GM21723 (cell line): ENCODE measurements around the gene SDCCAG8.
"Not testable (repeated sequence)": the region's sequence is repeated elsewhere in the genome, so short reads cannot be mapped to it uniquely, and the experiment has no call there.

Experiments used
- ATAC-seq: cut with Tn5 transposase; IDR thresholded peaks from one replicate; pipeline ENCODE4 v1.9.1; 2021; ENCODE audit warnings: mild to moderate bottlenecking, moderate library complexity; ENCODE audit not compliant: unreplicated experiment

Gene SDCCAG8

DNA sequence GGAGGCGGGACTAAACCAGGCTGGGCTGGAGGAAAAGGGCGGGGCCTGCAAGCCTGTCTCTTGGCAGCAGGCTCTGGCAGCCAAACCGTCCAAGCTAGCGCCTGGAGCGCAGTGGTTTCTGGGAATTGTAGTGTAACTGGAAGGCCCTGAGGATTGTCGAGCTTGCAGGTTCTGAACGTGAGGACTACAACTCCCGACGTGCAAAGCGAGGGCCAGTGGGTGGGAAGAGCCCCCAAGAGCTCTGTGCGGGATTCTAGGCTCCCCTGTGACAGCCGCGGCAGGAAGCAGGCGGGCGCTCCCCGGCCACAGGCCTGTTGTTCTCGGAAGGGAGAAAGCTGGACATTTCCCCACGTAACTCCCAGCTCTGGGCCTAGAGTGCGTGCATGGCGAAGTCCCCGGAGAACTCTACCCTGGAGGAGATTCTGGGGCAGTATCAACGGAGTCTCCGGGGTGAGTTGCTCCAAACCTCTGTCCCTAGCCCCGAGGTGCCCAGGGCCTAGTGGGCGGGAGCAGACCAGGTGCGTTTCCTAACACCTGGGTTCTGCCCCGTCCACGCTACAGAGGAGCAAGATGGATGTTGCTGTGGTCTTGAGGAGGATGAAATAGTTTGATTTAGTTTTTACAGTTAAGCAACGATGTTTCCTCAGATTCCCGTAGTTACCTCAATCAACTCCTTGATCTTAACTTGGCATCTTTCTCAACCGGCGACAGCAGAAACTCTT lies at the start of gene SDCCAG8:
Gene SDCCAG8, plus strand, starts transcription at position 251 of the 722 bp plus-strand sequence. Its CDS starts 133 bp downstream, at position 384.
- ATAC-seq = peak; percentile 77

DNA sequence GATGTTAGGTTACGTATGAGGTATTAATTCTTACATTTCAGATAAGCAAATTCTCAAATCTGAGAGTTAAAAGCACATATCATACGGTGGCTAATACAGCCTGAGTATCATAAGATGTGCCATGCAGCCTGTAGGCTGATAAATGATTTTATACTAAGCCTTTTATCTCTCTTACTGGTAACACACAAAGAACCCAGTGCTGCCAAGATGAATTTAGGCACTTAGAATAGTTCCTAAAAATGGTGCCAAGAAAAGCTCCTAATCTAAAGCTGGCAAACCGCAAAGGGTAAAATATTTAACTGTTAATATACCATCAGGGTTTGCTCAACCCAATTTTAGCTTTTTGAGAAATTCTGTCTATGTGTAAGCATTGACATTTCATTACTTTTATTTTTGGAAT lies 43.9 kb upstream of the SDCCAG8 start:
- ATAC-seq = not testable (repeated sequence)

DNA sequence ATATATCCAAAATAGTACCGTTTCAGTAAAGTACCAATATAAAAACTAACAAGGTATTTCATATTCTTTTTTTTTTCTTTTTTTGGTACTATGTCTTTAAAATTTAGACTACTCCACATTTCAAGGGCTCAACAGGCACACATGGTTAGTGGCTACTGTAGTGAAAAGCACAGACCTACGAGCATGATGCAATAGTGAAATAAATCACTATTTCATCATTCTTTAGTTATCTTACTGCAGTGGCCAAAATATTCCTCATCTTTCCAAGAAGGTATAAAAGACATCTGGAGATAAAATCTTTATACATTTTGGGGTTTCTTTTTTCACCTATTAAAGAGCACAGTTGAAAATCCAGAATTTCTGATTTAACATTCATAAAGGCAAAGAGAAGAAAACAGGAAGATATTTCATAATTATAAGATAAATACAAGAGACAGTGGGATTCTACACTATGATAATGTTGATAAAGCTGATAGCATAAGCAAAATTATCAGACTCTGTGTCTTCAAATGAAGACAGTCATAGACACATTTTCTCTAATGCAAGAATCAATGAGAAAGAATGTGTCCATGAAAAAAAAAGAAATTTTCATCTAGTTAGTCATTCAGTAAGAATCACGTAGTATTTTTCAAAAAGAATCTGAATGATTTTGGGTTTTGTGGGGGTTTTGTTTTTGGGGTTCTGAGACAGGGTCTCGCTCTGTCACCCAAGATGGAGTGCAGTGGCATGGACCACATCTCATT lies 42.6 kb upstream of the SDCCAG8 start:
- ATAC-seq = no peak

GRCh38 chr1:243215276-243215875 lies 40.5 kb upstream of the SDCCAG8 start:
- ATAC-seq = not testable (repeated sequence)

DNA sequence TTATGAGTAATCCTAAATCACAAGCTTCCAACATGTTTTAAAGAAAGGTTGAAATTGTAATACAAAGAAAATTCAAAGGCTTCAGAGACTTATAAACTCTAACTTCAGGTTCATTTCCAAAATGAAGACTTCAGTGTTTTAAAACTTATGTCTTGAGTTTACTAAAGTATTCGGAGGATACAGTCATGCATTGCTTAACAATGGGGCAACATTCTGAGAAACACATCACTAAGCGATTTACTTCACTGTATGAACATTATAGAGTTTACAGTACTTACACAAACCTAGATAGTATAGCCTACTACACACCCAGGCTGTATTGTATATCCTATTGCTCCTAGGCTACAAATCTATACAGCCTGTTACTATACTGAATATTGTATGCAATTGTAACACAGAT lies 39.1 kb upstream of the SDCCAG8 start:
- ATAC-seq = no peak

- ATAC-seq = no peak
These were observed 38.5 kb upstream of the SDCCAG8 start for GRCh38 chr1:243217349-243217748.

DNA sequence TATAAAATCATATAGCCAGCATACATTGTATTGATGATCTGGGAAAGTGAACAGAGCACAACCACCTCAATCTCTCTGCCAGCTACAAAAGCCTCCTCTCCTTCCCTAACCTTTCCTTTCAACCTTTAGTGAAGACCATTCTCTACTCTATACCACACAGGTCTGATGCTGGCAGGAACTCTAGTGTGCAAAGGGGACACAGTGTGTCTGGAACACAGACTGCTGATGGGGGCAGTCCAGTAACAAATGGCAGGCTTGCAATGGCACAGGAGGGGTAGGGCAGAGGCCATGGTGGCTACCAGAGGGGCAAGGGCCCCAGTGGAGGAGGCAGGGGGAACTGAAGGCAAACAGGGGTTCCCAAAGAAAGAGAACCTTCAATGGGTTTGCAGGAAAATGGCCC lies 37.8 kb upstream of the SDCCAG8 start:
- ATAC-seq = no peak

DNA sequence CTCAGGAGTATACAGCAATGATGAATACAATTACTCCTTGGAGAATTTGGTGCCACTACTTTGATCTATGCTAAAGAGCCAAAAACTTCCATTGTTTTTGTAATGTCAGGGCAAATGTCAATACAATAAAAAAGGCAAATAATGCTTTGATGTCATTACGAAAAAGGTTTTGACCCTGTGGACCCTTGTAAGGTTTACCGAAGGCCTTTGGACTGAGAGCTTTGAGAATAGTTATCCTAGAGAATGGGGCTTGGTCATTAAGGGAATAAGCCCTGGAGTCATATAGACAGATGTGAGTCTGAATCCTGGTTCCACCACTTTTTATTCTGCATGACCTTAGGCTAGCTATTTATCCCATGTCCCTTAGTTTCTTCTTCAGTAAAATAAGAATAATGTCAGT lies 28.2 kb upstream of the SDCCAG8 start:
- ATAC-seq = no peak

GRCh38 chr1:243229526-243229925 lies 26.3 kb upstream of the SDCCAG8 start:
- no peak for ATAC-seq

DNA sequence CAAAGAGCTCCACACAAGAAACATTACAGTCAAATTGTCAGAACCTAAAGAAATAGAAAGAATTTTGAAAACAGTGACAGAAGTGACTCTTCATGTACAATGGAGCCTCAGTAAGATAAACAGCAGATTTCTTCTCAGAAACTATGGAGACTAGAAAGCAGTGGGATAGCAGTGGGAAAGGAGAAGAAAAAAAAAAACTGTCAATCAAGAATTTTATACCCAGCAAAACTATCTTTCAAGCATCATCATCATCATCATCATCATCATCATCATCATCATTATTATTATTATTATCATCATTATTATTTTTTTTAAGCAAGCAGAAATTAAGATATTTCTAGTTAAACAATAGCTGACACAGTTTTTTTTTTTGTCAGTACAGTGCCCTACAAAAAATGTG lies 24.9 kb upstream of the SDCCAG8 start:
- no peak for ATAC-seq

DNA sequence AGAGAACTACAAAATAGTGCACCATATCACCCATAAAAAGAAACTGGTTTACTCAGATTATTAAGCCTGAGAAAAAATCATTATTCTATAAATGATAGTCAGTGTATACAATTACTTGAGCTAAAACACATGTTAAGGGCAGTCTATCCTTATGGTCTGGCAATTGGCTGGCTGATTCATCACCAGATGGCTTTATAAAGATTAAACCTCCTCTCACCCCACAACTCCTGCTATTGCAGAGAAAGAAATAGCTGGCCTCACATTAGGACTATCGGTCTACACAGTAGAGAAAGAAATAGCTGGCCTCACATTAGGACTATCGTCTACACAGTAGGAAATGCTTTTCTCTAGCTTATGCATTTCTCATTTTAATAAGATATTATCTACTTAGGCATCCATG lies 21.9 kb upstream of the SDCCAG8 start:
- ATAC-seq = no peak

- no peak for ATAC-seq
These were observed 20.7 kb upstream of the SDCCAG8 start for GRCh38 chr1:243234978-243235647.

GRCh38 chr1:243236604-243237252 lies 19.1 kb upstream of the SDCCAG8 start:
- ATAC-seq = peak; percentile 76

GRCh38 chr1:243244432-243244841 lies 11.4 kb upstream of the SDCCAG8 start:
- ATAC-seq = peak; percentile 66

DNA sequence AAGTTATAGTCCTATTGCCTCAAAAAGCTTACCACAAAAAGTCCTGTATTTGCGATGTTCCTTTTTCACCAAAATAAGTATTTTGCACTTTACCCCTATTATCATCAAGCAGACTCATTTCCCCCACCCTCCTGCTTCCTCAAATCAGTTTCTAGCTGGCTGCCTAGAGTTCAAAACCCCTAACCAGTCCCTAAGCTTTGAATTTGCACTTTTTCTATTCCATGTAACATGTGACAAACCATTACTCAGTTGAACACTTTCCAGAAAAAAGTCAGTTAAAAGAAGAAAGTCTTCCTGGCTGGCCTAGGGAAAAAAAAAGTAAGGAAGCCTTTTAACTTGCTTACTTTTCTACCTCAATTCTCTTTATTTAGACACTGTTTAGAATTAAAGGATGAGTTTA lies 8.9 kb upstream of the SDCCAG8 start:
- peak; percentile 40 for ATAC-seq

GRCh38 chr1:243247901-243248300 lies 7.9 kb upstream of the SDCCAG8 start:
- ATAC-seq = no peak

DNA sequence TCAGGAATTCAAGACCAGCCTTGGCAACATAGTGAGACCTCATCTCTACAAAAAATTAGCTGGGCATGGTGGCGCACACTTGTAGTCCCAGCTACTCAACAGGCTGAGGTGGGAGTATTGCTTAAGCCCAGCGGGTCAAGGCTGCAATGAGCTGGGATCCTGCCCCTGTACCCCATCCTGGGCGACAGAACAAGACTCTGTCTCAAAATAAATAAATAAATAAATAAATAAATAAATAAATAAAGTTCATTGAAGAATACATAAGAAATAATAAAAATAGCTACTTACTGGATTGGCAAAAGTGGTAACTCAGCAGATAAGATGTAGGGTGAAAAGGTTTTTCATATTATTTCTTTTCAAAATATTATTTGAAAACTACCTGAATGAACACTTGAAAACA lies 6.6 kb upstream of the SDCCAG8 start:
- no peak for ATAC-seq

- no peak for ATAC-seq
These were observed 5.7 kb upstream of the SDCCAG8 start for GRCh38 chr1:243250102-243250501.

DNA sequence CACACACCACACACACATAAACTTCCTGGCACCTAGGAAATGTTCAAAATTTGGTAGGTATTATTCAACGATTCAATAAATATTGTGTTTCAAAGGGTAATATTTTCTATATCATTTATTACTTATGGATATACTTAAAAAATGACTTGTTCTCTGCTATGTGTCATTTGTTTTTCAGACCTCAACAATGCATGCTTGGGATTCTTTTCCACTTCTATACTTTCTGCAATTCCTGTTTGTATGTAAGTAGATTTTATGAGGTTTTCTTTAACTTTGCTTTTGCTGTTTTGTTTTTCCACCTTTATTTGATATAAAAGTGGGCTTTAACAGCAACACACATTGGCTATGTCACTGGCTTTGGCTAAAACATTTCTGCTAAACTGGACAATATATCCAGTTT lies 4.3 kb upstream of the SDCCAG8 start:
- no peak for ATAC-seq

DNA sequence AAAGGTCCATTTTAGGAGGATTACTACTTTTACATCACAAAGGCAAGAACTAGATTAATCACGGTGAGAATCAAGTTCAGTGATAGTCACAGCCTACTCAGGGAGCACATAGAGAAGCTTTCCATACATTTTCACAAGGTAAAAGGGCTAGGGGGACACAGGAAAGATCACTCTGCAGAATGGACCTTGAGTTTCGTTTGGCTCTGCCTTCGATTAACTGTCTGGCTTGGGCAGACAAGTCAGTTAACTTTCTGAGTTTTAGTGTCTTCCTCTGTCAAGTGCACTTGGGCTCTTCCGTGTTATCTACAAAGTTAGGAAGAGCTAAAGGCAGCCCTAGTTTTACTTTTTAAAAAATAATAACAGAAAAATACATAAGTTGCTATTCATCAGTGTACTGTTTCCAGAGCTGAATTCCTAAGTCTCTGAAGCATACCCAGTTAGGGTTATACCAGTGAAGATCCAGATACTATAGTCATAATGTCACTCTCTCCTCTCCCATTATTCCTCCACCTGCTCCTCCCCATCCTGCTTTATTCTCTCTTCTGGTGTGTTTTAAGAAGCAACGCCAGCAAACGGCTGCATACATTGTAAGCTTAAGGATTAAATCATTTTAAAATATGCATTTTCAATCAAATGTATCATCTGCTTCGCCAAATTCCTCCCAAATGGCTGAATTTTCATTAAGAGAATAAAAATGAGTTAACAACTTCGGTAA lies 2.5 kb upstream of the SDCCAG8 start:
- ATAC-seq = no peak
